RWPE2 (cell line): Measurements from ENCODE around the gene HELZ.
"Not testable (repeated sequence)": the region's sequence is repeated elsewhere in the genome, so short reads cannot be mapped to it uniquely, and the experiment has no call there.

Source experiments
- ATAC-seq: fragments of 200-7000 bp; cut with Tn5 transposase; 3 replicates; pipeline ENCODE4 v1.9.1; 2021; ENCODE audit warnings: low read depth
- DNase-seq: peaks from one replicate; pipeline ENCODE4 v3.0.0-alpha.2; 2020; ENCODE audit warnings: low spot score
- H3K27ac ChIP-seq: fragments of 450-650 bp; 2 replicates; pipeline ENCODE4 v1.5.1; 2017; ENCODE audit warnings: mild to moderate bottlenecking; ENCODE audit not compliant: poor library complexity, severe bottlenecking
- H3K27me3 ChIP-seq: fragments of 250-450 bp; sonication (Bioruptor Pico); 2 replicates; pipeline ENCODE4 v1.5.1; 2021; ENCODE audit warnings: mild to moderate bottlenecking, moderate library complexity; ENCODE audit not compliant: insufficient read depth, poor library complexity, severe bottlenecking
- H3K36me3 ChIP-seq: fragments of 250-450 bp; sonication (Bioruptor Pico); 2 replicates; pipeline ENCODE4 v1.5.1; 2020; ENCODE audit warnings: low read depth, mild to moderate bottlenecking, moderate library complexity
- H3K4me1 ChIP-seq: fragments of 250-450 bp; sonication (Bioruptor Pico); 2 replicates; pipeline ENCODE4 v1.5.1; 2021; ENCODE audit warnings: mild to moderate bottlenecking, moderate library complexity; ENCODE audit not compliant: insufficient read depth, poor library complexity, severe bottlenecking
- H3K4me3 ChIP-seq: fragments of 250-450 bp; sonication (Bioruptor Pico); 2 replicates; pipeline ENCODE4 v1.5.1; 2021; ENCODE audit warnings: mild to moderate bottlenecking, moderate library complexity; ENCODE audit not compliant: severe bottlenecking
- H3K9me3 ChIP-seq: fragments of 250-450 bp; sonication (Bioruptor Pico); 2 replicates; pipeline ENCODE4 v1.5.1; 2021; ENCODE audit warnings: mild to moderate bottlenecking, moderate library complexity; ENCODE audit not compliant: severe bottlenecking
- CTCF ChIP-seq: fragments of 450-650 bp; IDR thresholded peaks from one replicate; pipeline ENCODE4 v1.5.1; 2017; ENCODE audit warnings: mild to moderate bottlenecking, moderate library complexity; ENCODE audit not compliant: poor library complexity, severe bottlenecking

Gene HELZ

GRCh38 chr17:67289181-67289876 lies 44.3 kb upstream of the HELZ start:
- Histone ChIP-seq H3K36me3 (no peaks in the 10 kb centered on the region), H3K4me1 (no peaks in the 10 kb centered on the region), H3K4me3 (no peak overlapping the region), H3K9me3 (no peaks in the 10 kb centered on the region), H3K27me3 (no peaks in the 10 kb centered on the region), H3K27ac (no peak overlapping the region)
- ATAC-seq (no peak), DNase-seq (no peak)
- no peak for TF ChIP-seq CTCF

- H3K9me3 ChIP-seq, DNase-seq, H3K36me3 ChIP-seq, H3K4me3 ChIP-seq, H3K27ac ChIP-seq, H3K27me3 ChIP-seq, H3K4me1 ChIP-seq, ATAC-seq: not testable (repeated sequence)
These were observed 41.8 kb upstream of the HELZ start for GRCh38 chr17:67286826-67287225.

- Histone ChIP-seq H3K9me3 (no peaks in the 10 kb centered on the region), H3K4me1 (peaks cover 22% of the 10 kb centered on the region), H3K27me3 (no peaks in the 10 kb centered on the region), H3K36me3 (no peaks in the 10 kb centered on the region), H3K27ac (peak overlapping the region; percentile 4), H3K4me3 (no peak overlapping the region)
- DNase-seq (no peak), ATAC-seq (peak; percentile 4; the same call in 1 of the 3 replicates)
- TF ChIP-seq CTCF: no peak
These were observed 40.4 kb upstream of the HELZ start for GRCh38 chr17:67285360-67285759.

- no peaks in the 10 kb centered on the region for H3K36me3 ChIP-seq
- H3K27me3 ChIP-seq: no peaks in the 10 kb centered on the region
- no peak for TF ChIP-seq CTCF
- H3K4me3 ChIP-seq: no peak overlapping the region
- H3K27ac ChIP-seq: no peak overlapping the region
- H3K9me3 ChIP-seq: no peaks in the 10 kb centered on the region
- peaks cover 27% of the 10 kb centered on the region for H3K4me1 ChIP-seq
- ATAC-seq (no peak), DNase-seq (no peak)
These were observed 38.9 kb upstream of the HELZ start for GRCh38 chr17:67283731-67284516.

- Histone ChIP-seq H3K36me3 (no peaks in the 10 kb centered on the region), H3K27me3 (no peaks in the 10 kb centered on the region), H3K4me1 (peaks cover 27% of the 10 kb centered on the region), H3K4me3 (no peak overlapping the region), H3K9me3 (no peaks in the 10 kb centered on the region), H3K27ac (peak overlapping the region; percentile 83)
- peak; percentile 76 for DNase-seq
- TF ChIP-seq CTCF: no peak
- peak; percentile 63 for ATAC-seq
These were observed 36.7 kb upstream of the HELZ start for GRCh38 chr17:67281743-67282142.
